CD8-positive, alpha-beta memory T cell (primary cell): Measurements from ENCODE around the gene IZUMO4. TPM values are rescaled to one million over a fixed set of nuclear protein-coding genes. Genes with fewer than 3 reads are reported as not detected.
"Not testable (repeated sequence)": the region's sequence is repeated elsewhere in the genome, so short reads cannot be mapped to it uniquely, and the experiment has no call there.

ENCODE experiments used
- CTCF ChIA-PET: fragments of 350-600 bp; sonication (Branson Sonifier 250); formaldehyde crosslinking; loops from one replicate; lab custom pipeline; 2021; ENCODE audit warnings: antibody characterized with exemption; lab: Charles Lee
- POLR2A ChIA-PET: fragments of 350-600 bp; sonication (Branson Sonifier 250); formaldehyde crosslinking; loops from one replicate; lab custom pipeline; 2021; ENCODE audit warnings: antibody characterized with exemption; lab: Charles Lee
- DNase-seq, 5 donors: peaks; one replicate each; pipeline versions ENCODE4 v3.0.0 to v3.0.0-alpha.2; 2020 to 2022; ENCODE audit warnings: mixed read lengths in 1 of 5
- H3K27ac ChIP-seq: one replicate; pipeline ENCODE4 v1.7.0; 2013; ENCODE audit warnings: low read depth, mild to moderate bottlenecking, low read length, moderate library complexity
- H3K27me3 ChIP-seq: 2 replicates; pipeline ENCODE4 v1.7.0; 2013; ENCODE audit warnings: low read length, mild to moderate bottlenecking; ENCODE audit not compliant: insufficient read depth, poor library complexity, severe bottlenecking
- H3K36me3 ChIP-seq: 2 replicates; pipeline ENCODE4 v1.7.0; 2013; ENCODE audit warnings: mild to moderate bottlenecking, low read length, moderate library complexity; ENCODE audit not compliant: insufficient read depth
- H3K4me1 ChIP-seq: 2 replicates; pipeline ENCODE4 v1.7.0; 2013; ENCODE audit warnings: mild to moderate bottlenecking, low read length, moderate library complexity; ENCODE audit not compliant: insufficient read depth
- H3K4me3 ChIP-seq: 2 replicates; pipeline ENCODE4 v1.7.0; 2013; ENCODE audit warnings: mild to moderate bottlenecking, low read length
- H3K9me3 ChIP-seq: 2 replicates; pipeline ENCODE4 v1.7.0; 2013; ENCODE audit warnings: mild to moderate bottlenecking, low read length
- H3K27ac Mint-ChIP-seq, 8 donors: one replicate each; pipeline ENCODE4 v1.8.0; 2020 to 2021; ENCODE audit warnings: mixed read lengths in 8 of 8, mild to moderate bottlenecking in 6 of 8, inconsistent platforms in 3 of 8, moderate library complexity in 3 of 8
- H3K27me3 Mint-ChIP-seq, 2 donors: one replicate each; pipeline ENCODE4 v1.8.0; 2020 to 2021; ENCODE audit warnings: mixed read lengths in 2 of 2, mild to moderate bottlenecking in 1 of 2, moderate library complexity in 1 of 2
- H3K36me3 Mint-ChIP-seq, 3 donors: one replicate each; pipeline ENCODE4 v1.8.0; 2020 to 2021; ENCODE audit warnings: mixed read lengths in 3 of 3, inconsistent platforms in 1 of 3, mild to moderate bottlenecking in 1 of 3
- H3K4me1 Mint-ChIP-seq, 3 donors: one replicate each; pipeline ENCODE4 v1.8.0; 2020 to 2021; ENCODE audit warnings: mixed read lengths in 3 of 3, inconsistent platforms in 1 of 3, mild to moderate bottlenecking in 1 of 3
- H3K4me3 Mint-ChIP-seq, 7 donors: one replicate each; pipeline ENCODE4 v1.8.0; 2020 to 2021; ENCODE audit warnings: mixed read lengths in 7 of 7, mild to moderate bottlenecking in 6 of 7, moderate library complexity in 4 of 7, inconsistent platforms in 2 of 7
- H3K9me3 Mint-ChIP-seq, 5 donors: one replicate each; pipeline ENCODE4 v1.8.0; 2020 to 2022; ENCODE audit warnings: mixed read lengths in 5 of 5, mild to moderate bottlenecking in 3 of 5, moderate library complexity in 2 of 5, inconsistent platforms in 1 of 5
- polyA plus RNA-seq: library from polyadenylated mRNA; unstranded; fragments of 300-500 nt; fragmentation: Illumina TruSeq; gene quantifications from one replicate; pipeline ENCODE4 v1.2.3, GENCODE V29; 2021
- total RNA-seq, 2 experiments: library from RNA; stranded (reverse); gene quantifications; one replicate each; pipeline ENCODE4 v1.2.3, GENCODE V29; 2021

Gene IZUMO4
- total and polyA plus RNA-seq, 3 experiments from 2014 or later: 0.58 to 9.7 (median 8.9) TPM

- Histone ChIP-seq H3K9me3 (no peaks in the 10 kb centered on the region), H3K27me3 (no peaks in the 10 kb centered on the region), H3K27ac (no peak overlapping the region), H3K4me1 (no peaks in the 10 kb centered on the region), H3K4me3 (no peak overlapping the region), H3K36me3 (peaks cover 33% of the 10 kb centered on the region)
- peaks cover 0 to 67% (median 2%) of the 10 kb centered on the region in 3 donors for H3K36me3 Mint-ChIP-seq
- H3K4me3 Mint-ChIP-seq: peak overlapping the region in 1 of 7 donors; percentile 40
- H3K9me3 Mint-ChIP-seq: no peaks in the 10 kb centered on the region
- no peak overlapping the region for H3K27ac Mint-ChIP-seq
- peaks cover 0 to 1% (median 0%) of the 10 kb centered on the region in 3 donors for H3K4me1 Mint-ChIP-seq
- DNase-seq: no peak
- no peaks in the 10 kb centered on the region for H3K27me3 Mint-ChIP-seq
- CTCF ChIA-PET: no interaction called here
- POLR2A ChIA-PET: interaction anchor here (0.6 kb wide), 1 partner anchor 17 kb away, joined by 3 read pairs; no protein-coding TSS in a partner anchor
Measured at GRCh38 chr19:2129486-2129885, 32.8 kb downstream of the IZUMO4 start.

- Histone ChIP-seq H3K9me3 (no peaks in the 10 kb centered on the region), H3K36me3 (peaks cover 33% of the 10 kb centered on the region), H3K27ac (no peak overlapping the region), H3K27me3 (no peaks in the 10 kb centered on the region), H3K4me1 (no peaks in the 10 kb centered on the region), H3K4me3 (no peak overlapping the region)
- Mint-ChIP-seq H3K9me3 (no peaks in the 10 kb centered on the region), H3K36me3 (peaks cover 0 to 62% (median 2%) of the 10 kb centered on the region in 3 donors), H3K27me3 (no peaks in the 10 kb centered on the region), H3K4me1 (peaks cover 0 to 1% (median 0%) of the 10 kb centered on the region in 3 donors), H3K27ac (peak overlapping the region in 1 of 8 donors; percentile 46), H3K4me3 (no peak overlapping the region)
- ChIA-PET POLR2A (no interaction called here), CTCF (no interaction called here)
- no peak for DNase-seq
Measured at GRCh38 chr19:2129892-2130770, 33.4 kb downstream of the IZUMO4 start.

GRCh38 chr19:2131012-2131975 lies 34.6 kb downstream of the IZUMO4 start:
- H3K4me3 ChIP-seq, H3K9me3 Mint-ChIP-seq, H3K4me1 ChIP-seq, H3K27ac Mint-ChIP-seq, CTCF ChIA-PET, H3K27ac ChIP-seq, H3K4me3 Mint-ChIP-seq, H3K27me3 Mint-ChIP-seq, DNase-seq, H3K4me1 Mint-ChIP-seq, H3K9me3 ChIP-seq, H3K27me3 ChIP-seq, POLR2A ChIA-PET: not testable (repeated sequence)
- H3K36me3 ChIP-seq: peaks cover 33% of the 10 kb centered on the region
- peaks cover 0 to 63% (median 2%) of the 10 kb centered on the region in 3 donors for H3K36me3 Mint-ChIP-seq

DNA sequence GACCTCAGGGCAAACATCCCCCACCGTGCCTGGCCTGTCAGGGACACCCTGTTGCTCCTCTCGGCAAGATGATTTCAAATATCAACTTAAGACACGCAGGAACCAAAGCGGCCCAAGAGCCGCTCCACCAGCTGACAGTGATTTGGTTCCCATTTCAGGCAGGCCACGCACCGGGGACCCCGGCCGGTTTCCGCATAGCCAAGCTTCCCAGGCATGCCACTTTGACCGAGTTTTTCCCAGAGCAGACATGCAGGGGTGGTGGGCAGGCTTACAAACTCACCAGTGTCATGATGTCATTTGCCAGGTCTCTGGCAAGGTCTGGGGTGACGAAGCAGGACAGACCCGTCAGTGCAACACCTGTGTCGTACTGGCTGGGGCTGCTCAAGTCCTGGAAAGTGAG lies 35.5 kb downstream of the IZUMO4 start:
- H3K36me3 ChIP-seq: peaks cover 33% of the 10 kb centered on the region

DNA sequence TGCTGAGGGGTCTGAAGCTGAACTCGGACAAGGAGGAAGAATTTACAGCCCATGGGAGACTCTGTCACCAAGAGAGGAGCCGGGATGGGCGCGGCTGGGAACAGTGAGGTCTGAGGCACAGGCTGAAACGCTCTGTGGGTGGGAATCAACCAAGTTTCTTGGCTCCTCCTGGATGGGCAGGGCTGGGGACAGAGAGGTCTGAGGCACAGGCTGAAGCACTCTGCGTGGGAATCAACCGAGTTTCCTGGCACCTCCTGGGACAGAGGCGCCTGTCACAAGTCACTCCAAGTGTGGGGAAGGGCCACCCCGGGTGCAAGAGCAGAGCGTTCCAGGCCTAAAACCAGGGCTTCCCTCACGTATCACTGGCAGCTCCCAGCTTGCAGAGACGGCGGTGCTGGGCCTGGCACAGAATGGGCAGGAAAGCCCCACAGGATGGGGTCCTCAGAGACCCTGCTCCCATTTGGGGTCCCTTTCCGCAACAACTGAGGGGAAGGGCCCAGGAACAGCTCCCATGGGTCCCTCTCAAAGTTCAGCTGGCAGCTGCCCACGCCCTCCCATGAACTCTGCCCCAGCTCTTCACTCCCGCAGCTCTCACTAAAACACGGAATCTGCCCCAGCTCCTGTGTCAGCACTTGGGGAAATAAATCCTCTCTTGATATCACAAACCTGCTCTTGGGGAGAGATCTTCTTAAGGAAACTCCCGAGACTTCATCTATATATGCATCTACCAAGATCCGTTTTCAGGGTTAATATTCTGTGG lies 36.2 kb downstream of the IZUMO4 start:
- Mint-ChIP-seq H3K4me3 (no peak overlapping the region), H3K4me1 (peaks cover 0 to 3% (median 0%) of the 10 kb centered on the region in 3 donors), H3K9me3 (no peaks in the 10 kb centered on the region), H3K27me3 (no peaks in the 10 kb centered on the region), H3K27ac (peak overlapping the region in 1 of 8 donors; percentile 23), H3K36me3 (peaks cover 0 to 61% (median 2%) of the 10 kb centered on the region in 3 donors)
- DNase-seq: no peak
- H3K36me3 ChIP-seq: peaks cover 33% of the 10 kb centered on the region
- H3K4me3 ChIP-seq: no peak overlapping the region
- H3K9me3 ChIP-seq: no peaks in the 10 kb centered on the region
- CTCF ChIA-PET: no interaction called here
- no peaks in the 10 kb centered on the region for H3K27me3 ChIP-seq
- H3K27ac ChIP-seq: no peak overlapping the region
- no peaks in the 10 kb centered on the region for H3K4me1 ChIP-seq
- POLR2A ChIA-PET: no interaction called here

More for the DNA sequence above, 35.5 kb downstream of the IZUMO4 start:
- Histone ChIP-seq H3K27ac (no peak overlapping the region), H3K9me3 (no peaks in the 10 kb centered on the region), H3K4me1 (no peaks in the 10 kb centered on the region), H3K27me3 (no peaks in the 10 kb centered on the region), H3K4me3 (no peak overlapping the region)
- peaks cover 0 to 61% (median 2%) of the 10 kb centered on the region in 3 donors for H3K36me3 Mint-ChIP-seq
- H3K27me3 Mint-ChIP-seq: no peaks in the 10 kb centered on the region
- peaks cover 0 to 3% (median 0%) of the 10 kb centered on the region in 3 donors for H3K4me1 Mint-ChIP-seq
- POLR2A ChIA-PET: no interaction called here
- no peak overlapping the region for H3K4me3 Mint-ChIP-seq
- H3K27ac Mint-ChIP-seq: no peak overlapping the region
- CTCF ChIA-PET: no interaction called here
- H3K9me3 Mint-ChIP-seq: no peaks in the 10 kb centered on the region
- no peak for DNase-seq

DNA sequence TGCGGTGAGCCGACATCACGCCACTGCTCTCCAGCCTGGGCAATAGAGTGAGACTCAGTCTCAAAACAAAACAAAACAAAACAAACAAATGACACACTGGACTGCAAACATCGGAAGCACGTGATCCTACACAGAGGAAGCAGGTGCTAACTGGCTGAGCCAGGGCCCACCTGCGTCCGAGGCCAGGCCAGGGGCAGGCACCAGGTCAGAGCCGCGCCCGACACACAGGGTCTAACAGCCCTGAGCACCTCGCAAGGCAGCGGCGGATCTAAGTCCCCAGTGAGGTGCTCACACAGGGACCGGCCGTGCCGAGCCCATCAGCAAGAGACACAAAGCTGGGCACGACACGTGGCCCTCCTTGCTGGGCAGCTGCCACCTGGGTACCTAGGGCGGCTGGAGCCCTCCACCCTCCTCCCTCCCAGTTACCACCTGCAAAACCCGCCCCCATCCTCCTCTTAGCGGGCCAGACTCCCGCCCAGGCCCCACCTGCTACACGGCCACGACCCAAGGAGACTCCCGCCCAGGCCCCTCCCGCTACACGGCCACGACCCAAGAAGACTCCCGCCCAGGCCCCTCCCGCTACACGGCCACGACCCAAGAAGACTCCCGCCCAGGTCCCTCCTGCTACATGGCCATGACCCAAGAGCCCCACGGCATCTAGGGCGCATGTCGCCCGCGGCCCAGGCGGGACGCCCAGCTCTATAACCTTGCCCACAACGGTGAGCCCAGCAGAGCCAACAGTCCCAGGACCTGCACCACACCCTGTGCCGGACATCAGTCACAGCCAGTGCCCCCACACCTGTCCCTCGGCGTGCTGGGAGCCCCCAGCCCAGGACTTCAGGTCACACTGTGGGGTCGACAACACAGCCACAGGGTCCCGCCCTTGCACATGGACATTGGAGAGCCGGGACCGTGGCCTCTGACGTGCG lies 39.0 kb downstream of the IZUMO4 start:
- no peak overlapping the region for H3K4me3 ChIP-seq
- Mint-ChIP-seq H3K27me3 (no peaks in the 10 kb centered on the region), H3K4me1 (peaks cover 0 to 6% (median 3%) of the 10 kb centered on the region in 3 donors), H3K4me3 (peak overlapping the region in 1 of 7 donors; percentile 48), H3K9me3 (no peaks in the 10 kb centered on the region), H3K36me3 (peaks cover 0 to 65% (median 2%) of the 10 kb centered on the region in 3 donors), H3K27ac (no peak overlapping the region)
- H3K4me1 ChIP-seq: no peaks in the 10 kb centered on the region
- H3K27me3 ChIP-seq: no peaks in the 10 kb centered on the region
- H3K9me3 ChIP-seq: no peaks in the 10 kb centered on the region
- DNase-seq: no peak
- POLR2A ChIA-PET: no interaction called here
- H3K36me3 ChIP-seq: peaks cover 17% of the 10 kb centered on the region
- no peak overlapping the region for H3K27ac ChIP-seq
- CTCF ChIA-PET: no interaction called here

DNA sequence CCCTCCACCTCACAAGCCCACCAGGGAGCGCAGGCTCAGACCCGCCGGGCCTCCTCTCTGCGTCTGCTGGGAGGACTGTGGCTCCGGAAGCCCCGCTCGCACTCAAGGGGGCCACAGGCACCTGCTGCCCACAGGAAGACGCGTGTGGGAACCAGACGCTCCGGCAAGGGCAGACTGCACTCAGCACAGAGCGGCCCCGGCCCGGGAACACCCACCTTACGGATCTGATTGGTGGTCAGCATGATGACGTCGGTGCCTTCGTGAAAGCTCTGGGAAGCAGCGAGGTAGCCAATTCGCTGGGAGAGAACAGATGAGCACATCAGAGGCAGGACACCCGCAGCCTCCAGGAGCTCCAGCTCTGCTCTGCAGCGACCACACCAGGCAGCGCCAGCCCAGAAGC lies 40.1 kb downstream of the IZUMO4 start:
- ChIA-PET POLR2A (interaction anchor here (0.6 kb wide), 1 partner anchor 165 kb away, joined by 4 read pairs; no protein-coding TSS in a partner anchor), CTCF (no interaction called here)
- Mint-ChIP-seq H3K36me3 (peaks cover 0 to 63% (median 2%) of the 10 kb centered on the region in 3 donors), H3K9me3 (no peaks in the 10 kb centered on the region), H3K27ac (no peak overlapping the region), H3K27me3 (no peaks in the 10 kb centered on the region), H3K4me3 (no peak overlapping the region), H3K4me1 (peaks cover 0 to 10% (median 5%) of the 10 kb centered on the region in 3 donors)
- no peaks in the 10 kb centered on the region for H3K27me3 ChIP-seq
- DNase-seq: no peak
- no peak overlapping the region for H3K27ac ChIP-seq
- H3K4me3 ChIP-seq: no peak overlapping the region
- H3K4me1 ChIP-seq: no peaks in the 10 kb centered on the region
- no peaks in the 10 kb centered on the region for H3K9me3 ChIP-seq
- H3K36me3 ChIP-seq: peaks cover 11% of the 10 kb centered on the region
